GM18517 (cell line): Measurements from ENCODE around the gene OGFR.
"Not testable (repeated sequence)": the region's sequence is repeated elsewhere in the genome, so short reads cannot be mapped to it uniquely, and the experiment has no call there.

ENCODE experiments used
- ATAC-seq: cut with Tn5 transposase; IDR thresholded peaks from one replicate; pipeline ENCODE4 v1.9.1; 2021; ENCODE audit warnings: mild to moderate bottlenecking, moderate library complexity; ENCODE audit not compliant: unreplicated experiment

The OGFR gene

GRCh38 chr20:62836967-62837490 lies 32.4 kb downstream of the OGFR start:
- ATAC-seq, result no peak

- no peak for ATAC-seq
Observed at GRCh38 chr20:62837790-62838127, 33.1 kb downstream of the OGFR start.

GRCh38 chr20:62838128-62838891 lies 33.7 kb downstream of the OGFR start:
- no peak for ATAC-seq

GRCh38 chr20:62839261-62839660 lies 34.6 kb downstream of the OGFR start:
- no peak for ATAC-seq

GRCh38 chr20:62839816-62840215 lies 35.2 kb downstream of the OGFR start:
- no peak for ATAC-seq

GRCh38 chr20:62840244-62841197 lies 35.9 kb downstream of the OGFR start:
- ATAC-seq, result no peak

- no peak for ATAC-seq
Observed at GRCh38 chr20:62841705-62842212, 37.1 kb downstream of the OGFR start.

- no peak for ATAC-seq
Observed at GRCh38 chr20:62843656-62844055, 39.0 kb downstream of the OGFR start.

GRCh38 chr20:62844182-62844581 lies 39.5 kb downstream of the OGFR start:
- ATAC-seq, result no peak

GRCh38 chr20:62845416-62846160 lies 41.0 kb downstream of the OGFR start:
- ATAC-seq, result no peak

- ATAC-seq, result no peak
Observed at GRCh38 chr20:62846166-62846890, 41.7 kb downstream of the OGFR start.

- not testable (repeated sequence) for ATAC-seq
Observed at GRCh38 chr20:62848917-62849316, 44.3 kb downstream of the OGFR start.

- no peak for ATAC-seq
Observed at GRCh38 chr20:62849431-62849830, 44.8 kb downstream of the OGFR start.

GRCh38 chr20:62850333-62850974 lies 45.8 kb downstream of the OGFR start:
- no peak for ATAC-seq

GRCh38 chr20:62852196-62852595 lies 47.6 kb downstream of the OGFR start:
- no peak for ATAC-seq

GRCh38 chr20:62852841-62853240 lies 48.2 kb downstream of the OGFR start:
- ATAC-seq, result no peak

- not testable (repeated sequence) for ATAC-seq
Observed at GRCh38 chr20:62853304-62853703, 48.7 kb downstream of the OGFR start.

- no peak for ATAC-seq
Observed at GRCh38 chr20:62854121-62854520, 49.5 kb downstream of the OGFR start.

- ATAC-seq, result no peak
Observed at GRCh38 chr20:62855120-62855519, 50.5 kb downstream of the OGFR start.
